Activated CD8-positive, alpha-beta memory T cell treated with anti-CD3 and anti-CD28 coated beads for 48 hours (primary cell): ENCODE measurements around the gene R3HDM1.
"Not testable (repeated sequence)": the region's sequence is repeated elsewhere in the genome, so short reads cannot be mapped to it uniquely, and the experiment has no call there.

Source experiments
- DNase-seq, 3 experiments: peaks; one replicate each; pipeline ENCODE4 v3.0.0-alpha.2; 2020; ENCODE audit warnings: low read depth in 2 of 3, low spot score in 2 of 3

The R3HDM1 gene

DNA sequence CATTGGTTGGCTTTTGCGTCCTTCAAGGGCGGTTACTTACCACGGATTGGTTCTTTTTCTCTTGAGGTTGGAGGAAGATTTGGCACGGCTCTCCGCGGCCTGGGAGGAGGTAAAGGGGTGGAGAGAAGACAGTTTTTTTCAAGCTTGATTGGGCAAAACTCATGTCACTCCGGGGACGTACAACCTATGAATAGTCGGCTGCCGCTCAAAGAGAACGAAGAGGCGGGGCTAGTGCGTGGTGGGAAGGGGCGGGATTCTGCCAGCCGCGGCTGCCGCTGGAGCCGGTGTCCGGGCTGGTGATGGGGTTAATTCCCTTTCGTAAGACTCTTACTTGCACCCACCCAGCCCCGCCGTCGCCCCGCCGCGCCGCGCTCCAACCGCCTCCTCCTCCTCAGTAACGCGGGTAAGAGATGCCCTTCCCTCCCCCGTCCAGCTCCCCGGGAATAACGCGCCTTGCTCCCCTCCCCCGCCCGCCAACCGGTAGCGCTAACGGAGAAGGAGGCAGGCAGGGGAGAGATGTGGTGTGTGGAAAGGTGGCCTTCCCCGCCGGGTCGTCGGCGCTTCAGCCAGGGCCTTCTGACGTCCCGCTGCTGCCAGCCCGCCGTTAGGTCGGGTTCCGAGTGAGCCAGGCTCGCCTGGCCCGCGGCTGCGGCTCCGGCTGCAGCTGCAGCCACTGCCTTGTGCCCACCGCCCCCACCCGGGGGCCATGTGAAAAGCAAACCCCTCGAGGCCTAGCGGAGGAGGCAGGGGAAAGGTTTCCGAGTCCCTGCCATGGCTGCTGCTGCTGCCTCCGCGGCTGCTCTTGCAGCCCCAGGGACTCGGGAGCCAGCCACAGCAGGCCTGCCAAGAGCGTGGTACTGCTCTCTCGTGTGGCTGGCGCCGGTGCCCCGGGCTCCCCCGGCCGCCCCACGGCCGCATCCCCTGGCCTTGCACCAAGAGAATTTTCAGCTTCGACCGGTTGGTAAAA is at the start of gene R3HDM1:
R3HDM1 (plus strand) TSS at position 254 of the 967 bp plus-strand sequence. CDS start 73,362 bp downstream, outside the sequence.
- peak; percentile 58 to 83 (median 82) for DNase-seq

GRCh38 chr2:135485441-135485840 is 45.8 kb upstream of the R3HDM1 start:
- no peak for DNase-seq

DNA sequence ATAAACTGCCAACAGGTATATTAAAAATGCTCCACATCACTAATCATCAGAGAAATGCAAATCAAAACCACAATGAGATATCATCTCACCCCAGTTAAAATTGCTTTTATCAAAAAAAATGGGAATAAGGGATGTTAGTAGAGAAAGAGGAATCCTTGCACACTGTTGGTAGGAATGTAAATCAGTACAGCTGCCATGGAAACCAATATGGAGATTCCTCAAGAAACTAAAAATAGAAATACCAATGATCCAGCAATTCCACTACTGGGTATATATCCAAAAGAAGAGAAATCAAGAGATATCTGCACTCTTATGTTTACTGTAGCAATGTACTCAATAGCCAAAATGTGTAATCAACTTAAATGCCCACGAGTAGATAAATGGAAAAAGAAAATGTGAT is 40.9 kb upstream of the R3HDM1 start:
- DNase-seq, result no peak

GRCh38 chr2:135494503-135494902 is 36.8 kb upstream of the R3HDM1 start:
- DNase-seq, result no peak

DNA sequence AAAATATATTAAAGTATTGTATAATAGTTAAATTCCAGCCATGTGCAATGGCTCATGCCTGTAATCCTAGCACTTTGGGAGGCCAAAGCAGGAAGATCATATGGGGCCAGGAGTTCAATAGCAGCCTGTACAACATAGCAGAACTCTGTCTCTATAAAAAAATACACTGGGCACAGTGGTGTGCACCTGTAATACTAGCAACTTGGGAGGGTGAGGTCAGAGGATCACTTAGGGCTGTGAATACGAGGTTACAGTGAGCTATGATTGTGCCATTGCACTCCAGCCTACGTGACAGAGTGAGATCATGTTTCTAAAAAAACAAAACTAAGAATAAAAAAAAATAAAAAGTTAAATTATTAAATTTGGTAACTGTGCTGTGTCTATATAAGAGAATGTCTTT is 36.4 kb upstream of the R3HDM1 start:
- DNase-seq, result no peak

- DNase-seq, result not testable (repeated sequence)
Measured at GRCh38 chr2:135498588-135498987, 32.7 kb upstream of the R3HDM1 start.

- DNase-seq, result no peak
Measured at GRCh38 chr2:135504811-135505210, 26.5 kb upstream of the R3HDM1 start.

- no peak for DNase-seq
Measured at GRCh38 chr2:135510577-135510976, 20.7 kb upstream of the R3HDM1 start.

- DNase-seq, result no peak
Measured at GRCh38 chr2:135512099-135512498, 19.2 kb upstream of the R3HDM1 start.

- DNase-seq, result no peak
Measured at GRCh38 chr2:135525786-135526185, 5.5 kb upstream of the R3HDM1 start.

GRCh38 chr2:135528006-135528405 is 3.3 kb upstream of the R3HDM1 start:
- DNase-seq, result no peak

- peak; percentile 49 to 78 (median 76) for DNase-seq
Measured at GRCh38 chr2:135530313-135531230, 712 bp upstream of the R3HDM1 start, which contains the start of gene ZRANB3. TSS of gene ZRANB3 (minus strand) at chr2:135531218.

- no peak for DNase-seq
Measured at GRCh38 chr2:135532581-135532980, 1.3 kb downstream of the R3HDM1 start.

DNA sequence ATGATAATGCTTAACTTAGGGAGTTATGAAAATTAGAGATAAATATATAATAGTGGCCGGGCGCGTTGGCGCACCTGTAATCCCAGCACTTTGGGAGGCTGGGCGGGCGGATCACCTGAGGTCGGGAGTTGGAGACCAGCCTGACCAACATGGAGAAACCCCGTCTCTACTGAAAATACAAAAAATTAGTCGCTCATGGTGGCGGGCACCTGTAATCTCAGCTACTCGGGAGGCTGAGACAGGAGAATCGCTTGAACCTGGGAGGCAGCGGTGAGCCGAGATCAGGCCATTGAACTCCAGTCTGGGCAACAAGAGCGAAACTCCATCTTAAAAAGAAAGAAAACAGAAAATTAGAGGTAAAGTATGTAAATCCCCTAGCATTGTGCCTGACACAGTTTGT is 2.3 kb downstream of the R3HDM1 start:
- DNase-seq, result not testable (repeated sequence)

GRCh38 chr2:135546436-135546835 is 15.2 kb downstream of the R3HDM1 start:
- DNase-seq, result no peak

DNA sequence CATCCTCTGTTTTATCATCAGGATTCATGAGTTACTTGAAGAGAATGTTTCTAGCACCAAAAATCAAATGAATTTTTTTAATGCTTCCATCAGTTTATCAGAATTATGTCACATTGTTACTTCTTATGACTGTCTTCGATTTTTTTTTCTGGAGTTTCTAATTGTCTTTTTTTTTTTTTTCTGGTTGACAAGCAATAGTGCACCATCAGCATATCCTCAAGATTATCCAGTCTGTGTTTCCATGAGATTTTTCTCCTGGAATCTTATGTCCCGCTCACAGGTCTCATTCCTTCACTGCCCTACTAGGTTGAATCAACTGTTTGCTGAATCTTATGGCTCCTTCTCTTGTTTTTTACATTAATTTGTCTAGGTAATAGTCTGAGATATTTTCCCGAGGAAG is 16.0 kb downstream of the R3HDM1 start:
- no peak for DNase-seq

DNA sequence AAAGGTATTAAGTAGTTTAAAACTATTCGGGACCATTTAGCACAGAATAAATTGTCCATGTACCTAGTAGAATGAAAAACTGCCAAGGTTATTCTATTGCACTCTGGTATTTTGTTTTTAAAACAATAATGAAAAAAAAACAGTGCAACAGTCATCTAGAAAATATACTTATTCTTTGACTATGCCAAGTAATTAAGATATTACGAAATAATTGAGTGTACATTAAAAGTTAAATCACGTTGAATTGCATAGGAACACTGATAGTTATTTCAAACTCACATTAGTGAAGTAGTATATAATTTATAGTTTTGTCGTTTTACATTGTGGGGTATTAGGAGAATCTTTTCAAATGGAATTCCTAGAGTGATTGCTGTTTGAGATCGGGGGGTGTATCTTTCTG is 20.1 kb downstream of the R3HDM1 start:
- DNase-seq, result no peak

- DNase-seq, result no peak
Measured at GRCh38 chr2:135552887-135553286, 21.6 kb downstream of the R3HDM1 start.

DNA sequence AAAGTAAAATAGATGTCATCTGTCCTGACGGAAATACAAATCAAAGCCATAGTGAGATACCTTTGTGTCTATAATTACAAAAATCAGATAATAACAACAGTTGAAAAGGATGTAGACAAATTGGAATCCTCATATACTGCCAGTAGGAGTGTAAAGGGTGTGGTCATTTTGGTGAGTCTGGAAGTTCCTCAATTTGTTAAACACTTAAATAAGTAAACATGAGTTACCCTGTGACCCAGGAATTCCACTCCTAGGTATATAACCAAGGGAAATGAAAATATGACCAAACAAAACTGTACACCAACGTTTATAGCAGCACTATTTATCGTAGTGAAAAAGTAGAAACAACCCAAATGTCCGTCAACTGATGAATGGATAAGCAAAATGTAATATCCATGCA is 24.0 kb downstream of the R3HDM1 start:
- DNase-seq, result no peak

DNA sequence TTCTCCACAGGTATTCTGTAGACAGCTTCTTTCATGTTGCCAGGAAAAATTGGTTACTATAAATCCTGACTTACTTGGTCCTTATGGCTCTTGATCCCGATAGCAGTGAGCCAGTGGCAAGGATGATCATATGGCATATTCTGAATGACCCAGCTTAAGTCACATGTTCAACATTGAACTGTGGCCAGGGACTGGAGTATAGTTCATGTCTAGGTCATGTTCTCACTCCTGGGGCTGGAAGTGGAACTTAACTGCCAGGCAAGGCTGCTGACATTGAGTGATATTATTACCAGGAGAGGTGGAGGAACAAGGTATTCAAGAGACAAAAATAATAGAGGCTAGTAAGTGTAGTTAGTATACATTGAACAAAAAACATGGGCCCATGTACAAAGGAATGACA is 26.2 kb downstream of the R3HDM1 start:
- no peak for DNase-seq

DNA sequence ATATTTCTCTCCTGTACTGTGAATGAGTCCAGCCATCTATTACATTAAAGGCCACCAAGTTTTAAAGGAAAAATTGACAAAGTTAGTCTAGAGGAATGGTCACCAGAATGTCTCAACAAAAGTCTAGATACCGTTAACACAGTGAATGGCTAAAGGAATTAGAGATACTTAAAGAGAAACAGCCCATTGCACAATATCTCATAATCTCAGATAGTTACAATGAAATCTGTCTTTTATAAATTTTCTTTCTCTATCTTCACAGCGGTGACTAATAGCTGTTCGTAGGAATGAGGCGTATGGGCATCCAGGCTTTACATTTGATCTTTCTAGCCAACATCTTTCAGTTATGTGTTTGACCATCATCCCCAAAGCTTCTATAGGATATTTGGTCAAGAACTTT is 30.6 kb downstream of the R3HDM1 start:
- DNase-seq, result no peak

- no peak for DNase-seq
Measured at GRCh38 chr2:135563793-135564192, 32.5 kb downstream of the R3HDM1 start.
